Esophagus mucosa (tissue), 1 donor: ENCODE results near the gene ARL9. TPM values are rescaled to one million over a fixed set of nuclear protein-coding genes. Genes with fewer than 3 reads are reported as not detected.

ENCODE experiments used
- ATAC-seq: fragments of 200-7000 bp; cut with Tn5 transposase; one replicate; pipeline ENCODE4 v1.9.1; 2020
- total RNA-seq: library from RNA; stranded (reverse); gene quantifications from one replicate; pipeline ENCODE4 v1.2.4, GENCODE V29; 2023
- donor health status: DM: yes; HTN: yes; CAD: no.

Gene ARL9
- total RNA-seq, 1 donor from 2014 or later, result 0.24 TPM

DNA sequence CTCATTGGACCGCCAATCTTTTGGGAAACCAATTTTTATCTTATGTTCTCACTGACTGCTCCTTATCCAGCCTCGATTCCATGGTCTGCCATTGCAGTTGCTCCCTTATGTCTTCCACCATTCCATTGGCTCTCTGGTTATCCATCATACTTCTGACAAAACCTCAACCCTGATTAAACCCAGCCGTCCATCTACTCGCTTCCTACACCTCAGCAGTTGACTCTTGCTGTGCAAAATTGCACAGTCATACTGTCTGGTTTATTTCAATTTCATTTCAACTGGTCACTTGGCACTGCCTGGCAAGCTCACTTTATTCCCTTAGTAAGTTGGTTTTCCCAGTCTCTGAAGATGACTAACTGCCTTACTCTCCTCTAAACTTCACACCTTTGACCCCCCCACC lies 26.2 kb downstream of the ARL9 start:
- ATAC-seq, result no peak

- ATAC-seq, result no peak
These were observed 26.6 kb downstream of the ARL9 start for GRCh38 chr4:56532239-56532638.

DNA sequence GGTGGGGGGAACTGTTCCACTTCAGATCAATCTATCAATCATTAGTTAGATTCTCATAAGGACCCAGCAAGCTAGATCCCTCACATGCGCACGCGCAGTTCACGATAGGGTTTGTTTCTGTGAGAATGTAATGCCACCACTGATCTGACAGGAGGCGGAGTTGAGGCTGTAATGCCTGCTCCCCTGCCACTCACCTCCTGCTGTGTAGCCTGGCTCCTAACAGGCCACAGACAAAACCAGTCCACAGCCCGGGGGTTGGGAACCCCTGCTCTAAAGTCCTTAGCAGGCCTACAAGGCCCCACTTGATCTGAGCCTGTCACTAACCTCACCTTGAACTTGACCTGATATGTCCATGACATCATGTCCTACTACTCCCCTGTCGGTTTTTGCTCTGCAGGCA lies 30.3 kb downstream of the ARL9 start:
- ATAC-seq, result no peak

DNA sequence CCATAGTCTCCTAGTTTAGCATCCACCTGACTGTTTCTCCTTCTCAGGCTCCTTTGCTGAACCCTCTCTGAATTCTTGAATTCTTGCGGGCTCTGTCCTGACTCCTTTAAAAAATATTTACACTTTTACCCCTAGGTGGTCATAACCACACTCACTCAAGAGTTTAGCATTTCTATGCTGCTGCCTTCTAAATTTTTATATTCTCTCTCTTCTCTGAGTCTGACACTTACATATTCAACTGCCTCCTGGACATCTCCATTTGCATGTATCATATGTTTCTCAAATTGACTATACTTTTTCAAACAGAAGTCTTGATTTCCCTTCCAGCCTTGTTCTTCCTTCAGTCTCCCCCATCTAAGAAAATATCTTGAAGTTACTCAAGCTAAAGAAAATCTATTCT lies 31.6 kb downstream of the ARL9 start:
- ATAC-seq, result no peak

DNA sequence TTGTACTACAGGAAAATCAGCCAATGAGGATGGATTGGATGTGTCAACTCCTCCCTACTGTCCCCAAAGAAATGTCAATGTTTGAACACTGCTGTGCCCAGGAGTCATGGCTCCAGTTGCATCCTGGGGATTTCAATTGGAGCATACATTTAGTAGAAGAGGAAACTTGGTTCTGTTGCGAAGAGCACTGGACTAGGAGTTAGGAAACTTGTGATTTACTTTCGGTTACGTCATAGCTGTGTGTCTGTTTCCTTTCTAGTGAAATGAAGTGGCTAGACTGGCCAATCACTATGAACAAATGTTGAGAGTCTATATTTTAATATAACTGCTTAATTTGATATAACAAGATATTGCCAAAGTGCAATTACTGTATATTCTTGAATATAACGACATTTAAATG lies 35.2 kb downstream of the ARL9 start:
- ATAC-seq, result no peak

GRCh38 chr4:56544573-56545131 lies 39.1 kb downstream of the ARL9 start:
- ATAC-seq, result peak; percentile 95

DNA sequence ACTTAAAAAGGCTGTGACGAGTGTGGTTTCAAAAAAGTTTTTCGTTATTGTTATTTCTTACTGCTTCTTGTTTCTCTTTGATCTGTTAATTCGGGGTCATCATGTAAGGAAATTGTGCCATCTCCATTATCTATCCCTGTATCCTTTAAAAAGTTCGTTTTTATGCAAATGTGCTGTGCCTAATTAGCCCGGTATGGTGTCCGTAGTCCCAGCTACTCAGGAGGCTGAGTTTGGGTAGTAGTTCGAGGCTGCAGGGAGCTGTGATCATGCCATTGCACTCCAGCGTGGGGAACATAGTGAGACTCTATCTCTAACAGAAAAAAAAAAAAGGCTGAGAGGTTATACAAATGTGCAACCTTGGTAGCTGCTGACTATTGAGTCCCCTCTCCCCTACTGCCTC lies 45.1 kb downstream of the ARL9 start:
- no peak for ATAC-seq

GRCh38 chr4:56551516-56551915 lies 45.9 kb downstream of the ARL9 start:
- no peak for ATAC-seq

GRCh38 chr4:56552273-56552672 lies 46.7 kb downstream of the ARL9 start:
- no peak for ATAC-seq

- ATAC-seq, result no peak
These were observed 64.5 kb downstream of the ARL9 start for GRCh38 chr4:56570041-56570440.

Other genes starting within 250 kb of the ARL9 start
- 8.3 TPM for gene AASDH, start 118.3 kb upstream of the ARL9 start, total RNA-seq
- 8.8 TPM for gene PPAT, start 70.2 kb upstream of the ARL9 start, total RNA-seq
- gene PAICS, start 69.5 kb upstream of the ARL9 start, total RNA-seq, result 71.7 TPM
- gene SRP72, start 38.2 kb upstream of the ARL9 start, total RNA-seq, result 85.2 TPM
- gene HOPX, start 175.5 kb downstream of the ARL9 start, total RNA-seq, result 249 TPM